ENCODE results near the gene PTPRA.

PTPRA gene

DNA sequence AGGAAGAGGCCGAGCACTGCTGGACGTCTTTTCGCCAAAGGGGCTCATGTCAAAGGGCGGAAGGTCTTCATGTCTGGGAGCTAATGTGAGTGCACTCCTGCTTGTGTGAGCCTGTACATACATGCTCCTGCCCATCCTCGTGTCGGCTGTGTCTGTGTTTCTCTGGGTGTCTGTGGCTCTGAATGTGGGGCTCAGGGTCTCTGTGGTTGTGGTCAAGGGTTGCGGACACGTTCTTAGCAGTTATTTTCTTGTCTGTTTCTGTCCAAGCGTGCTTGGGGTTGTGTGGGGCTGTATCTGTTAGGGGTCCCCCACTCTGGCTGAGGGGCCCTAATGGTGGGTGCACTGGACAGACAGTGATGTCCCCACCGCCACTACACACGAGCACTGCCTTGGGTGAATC lies 208.4 kb downstream of the PTPRA start:
- no peak for DNase-seq

GRCh38 chr20:3082306-3082951 lies 209.1 kb downstream of the PTPRA start:
- no peak for DNase-seq

DNA sequence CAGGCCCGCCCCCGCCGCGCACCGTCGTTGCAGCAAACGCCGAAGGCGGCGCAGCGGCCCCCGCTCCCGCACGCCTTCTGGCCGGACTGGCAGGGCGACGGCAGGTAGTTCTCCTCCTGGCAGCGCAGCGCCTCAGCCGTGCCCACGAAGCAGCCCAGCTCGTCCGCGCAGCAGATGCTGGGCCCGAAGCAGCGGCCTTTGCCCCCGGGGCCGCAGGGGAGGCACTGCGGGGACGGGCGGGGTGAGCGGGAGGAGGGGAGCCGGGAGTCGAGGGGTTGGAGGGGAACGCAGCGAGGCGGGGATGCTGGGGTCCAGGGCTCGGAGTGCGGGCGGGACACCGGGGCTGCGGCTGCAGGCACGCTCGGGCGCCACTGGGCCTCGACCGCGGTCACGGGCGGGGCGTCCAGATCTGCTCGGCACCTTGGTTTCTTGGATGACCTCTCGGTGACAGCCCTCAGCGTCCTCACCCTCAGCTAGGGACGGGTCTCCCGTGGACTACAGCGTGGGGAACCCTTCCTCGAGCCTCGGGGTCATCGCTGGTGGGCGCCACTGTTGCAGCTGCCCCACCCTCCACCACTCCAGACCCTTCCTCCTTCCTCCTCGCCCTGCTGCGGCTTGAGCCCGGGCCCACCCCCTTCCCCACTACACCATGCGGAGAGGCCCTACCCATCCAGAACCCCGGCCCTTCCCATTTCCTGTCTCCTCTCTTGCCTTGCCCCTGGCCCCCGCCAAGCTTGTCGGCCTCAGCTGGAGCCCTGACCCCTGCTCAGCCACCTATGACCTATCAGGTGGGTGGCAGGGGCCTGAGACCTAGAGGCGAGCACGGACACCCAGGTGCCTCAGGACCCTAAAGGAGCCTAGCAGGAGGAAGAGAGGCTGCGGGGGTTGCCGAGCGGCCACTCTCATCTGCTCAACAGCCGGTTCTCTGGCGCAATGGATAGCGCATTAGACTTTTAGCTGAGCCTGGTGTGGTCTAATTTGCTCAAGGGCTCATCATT lies 210.0 kb downstream of the PTPRA start:
- DNase-seq, result no peak

- DNase-seq, result no peak
These were observed 211.2 kb downstream of the PTPRA start, which contains the start of gene AVP for GRCh38 chr20:3084283-3084985. Gene AVP, minus strand, starts transcription at chr20:3084724. Its CDS starts 50 bp downstream, at chr20:3084674.

- no peak for DNase-seq
These were observed 211.7 kb downstream of the PTPRA start for GRCh38 chr20:3084986-3085360.

- DNase-seq, result no peak
These were observed 212.3 kb downstream of the PTPRA start for GRCh38 chr20:3085571-3086072.

GRCh38 chr20:3088031-3088430 lies 214.8 kb downstream of the PTPRA start:
- no peak for DNase-seq
